Ovary (tissue), 9 donors: ENCODE measurements around the gene GUCA2A. TPM values are rescaled to one million over a fixed set of nuclear protein-coding genes. Genes with fewer than 3 reads are reported as not detected.

Experiments used
- DNase-seq, 5 donors: peaks; one replicate each; pipeline ENCODE4 v3.0.0-alpha.2; 2019 to 2020
- H3K27ac ChIP-seq, 2 donors: fragments of 200-600 bp; one replicate each; pipeline versions ENCODE4 v1.5.1 to v1.8.0; 2019 to 2022
- H3K27me3 ChIP-seq: fragments of 200-600 bp; one replicate; pipeline ENCODE4 v1.8.0; 2022
- H3K36me3 ChIP-seq: fragments of 200-600 bp; sonication (generic); one replicate; pipeline ENCODE4 v1.5.1; 2019
- H3K4me1 ChIP-seq: one replicate; pipeline ENCODE4 v1.8.1; 2013; ENCODE audit warnings: mild to moderate bottlenecking, moderate library complexity; ENCODE audit not compliant: insufficient read depth
- H3K4me3 ChIP-seq: fragments of 200-600 bp; sonication (generic); one replicate; pipeline ENCODE4 v1.5.1; 2017
- H3K9me3 ChIP-seq, 2 donors: fragments of 200-600 bp in 1 of 2; sonication (generic) in 1 of 2; one replicate each; pipeline versions ENCODE4 v1.5.1 to v1.8.1; 2013 to 2019; ENCODE audit warnings: mild to moderate bottlenecking in 1 of 2, moderate library complexity in 1 of 2
- EP300 ChIP-seq: sonication (generic); formaldehyde crosslinking; IDR thresholded peaks from one replicate; pipeline ENCODE4 v1.6.1; 2017; ENCODE audit warnings: antibody characterized with exemption
- POLR2A ChIP-seq: fragments of 450-650 bp; IDR thresholded peaks from one replicate; pipeline ENCODE4 v1.6.1; 2017; ENCODE audit warnings: antibody characterized with exemption, mild to moderate bottlenecking, moderate library complexity
- WGBS, 3 donors: extraction: QIAGEN DNeasy Blood & Tissue Kit in 1 of 3; methylation state at CpG; one replicate each; pipeline versions ENCODE4 v1.1.5 to v1.1.7; 2013 to 2017; 5-methylcytosine and 5-hydroxymethylcytosine counted together
- intact Hi-C, 4 donors: fragments of 100-400 bp; cut with DNase I; formaldehyde crosslinking; loops; one replicate each; pipeline versions ENCODE4 v1.11.0 to v1.15.1; 2022 to 2023
- polyA plus RNA-seq, 2 donors: library from polyadenylated mRNA; stranded (reverse); fragments of 200-250 nt in 1 of 2; fragments of 350-450 nt in 1 of 2; fragmentation: Illumina TruSeq in 1 of 2; extraction: RNeasy Lipid Tissue Mini Kit (QIAGEN cat#74804) in 1 of 2; gene quantifications; one replicate each; pipeline ENCODE4 v1.2.3, GENCODE V29; 2013 to 2014
- total RNA-seq, 7 donors: library from RNA; depleted of rRNA in 2 of 7; stranded (reverse); fragments of >200 nt in 2 of 7; fragmentation: NEBNext Ultra II Directional in 3 of 7; extraction: Animal tissue kit (Norgen Biotek cat#: 25700) in 3 of 7; gene quantifications; one replicate each; pipeline versions ENCODE4 v1.1.0 to v1.2.4, GENCODE V29; 2016 to 2023
- TF ChIP-seq, protein P1 (sequence below), 3 donors: fragments of 450-650 bp in 2 of 3; fragments of 200-600 bp in 1 of 3; IDR thresholded peaks; one replicate each; pipeline versions ENCODE4 v1.5.1 to v1.8.0; 2016 to 2022; ENCODE audit warnings: antibody characterized with exemption in 3 of 3, mild to moderate bottlenecking in 1 of 3
- donor health status: DM: no; HTN: no; CAD: no; lungs with moderate emphysema.
- donor health status: DM: no; HTN: no; CAD: no.
- donor health status: Bipolar disorder and iron deficiency.
- donor health status: DM: yes; HTN: yes; CAD: no.
- donor health status: DM: no; HTN: no; CAD: no.
- donor health status: DM: yes; HTN: yes; CAD: no.

Gene GUCA2A
- total and polyA plus RNA-seq, 9 donors: 7.7 TPM; not detected in 8

DNA sequence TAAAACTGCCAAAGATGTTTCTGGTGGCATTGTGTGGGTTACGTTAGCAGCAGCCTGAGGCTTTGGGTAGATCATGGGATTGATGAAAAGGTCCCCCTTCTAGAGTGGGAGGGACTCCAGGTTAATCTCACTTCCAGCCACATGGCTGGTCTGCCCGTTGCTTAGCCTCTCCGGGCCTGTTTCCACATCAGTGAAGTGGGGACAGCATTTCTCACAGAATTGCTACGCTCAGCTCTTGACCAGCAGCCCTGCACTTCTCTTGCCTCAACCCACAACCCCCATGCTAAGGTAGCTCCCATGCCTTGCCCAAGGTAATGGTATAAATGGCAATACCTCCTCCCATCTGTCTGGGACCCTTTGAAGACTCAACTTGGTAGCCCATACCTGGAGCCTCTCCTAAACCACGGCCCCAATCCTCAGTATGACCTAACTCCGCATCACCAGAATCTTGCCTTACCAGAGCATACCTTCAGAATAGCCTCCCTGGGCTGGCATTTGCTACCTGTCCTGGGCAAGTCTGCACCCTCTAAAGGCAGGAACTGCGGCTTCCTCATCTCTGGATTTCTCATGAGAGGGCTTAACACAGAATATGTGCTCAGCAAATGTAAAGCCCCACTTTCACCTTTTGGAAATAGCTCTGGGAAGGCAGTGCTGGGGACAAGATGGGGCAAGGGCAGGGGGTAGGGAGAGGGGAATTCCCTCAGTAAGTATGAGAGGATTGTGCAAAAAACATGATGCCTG, 10.9 kb upstream of the GUCA2A start:
- 84 to 94% (median 88%) methylated on average over 7 of the region's 7 CpGs for WGBS, 3 donors
- Histone ChIP-seq H3K27me3 (no peaks in the 10 kb centered on the region), H3K9me3 (no peaks in the 10 kb centered on the region), H3K4me1 (peaks cover 10% of the 10 kb centered on the region), H3K27ac (no peak overlapping the region), H3K36me3 (no peaks in the 10 kb centered on the region), H3K4me3 (no peak overlapping the region)
- DNase-seq: no peak
- TF ChIP-seq POLR2A (no peak), EP300 (no peak)
- TF ChIP-seq, protein P1, sequence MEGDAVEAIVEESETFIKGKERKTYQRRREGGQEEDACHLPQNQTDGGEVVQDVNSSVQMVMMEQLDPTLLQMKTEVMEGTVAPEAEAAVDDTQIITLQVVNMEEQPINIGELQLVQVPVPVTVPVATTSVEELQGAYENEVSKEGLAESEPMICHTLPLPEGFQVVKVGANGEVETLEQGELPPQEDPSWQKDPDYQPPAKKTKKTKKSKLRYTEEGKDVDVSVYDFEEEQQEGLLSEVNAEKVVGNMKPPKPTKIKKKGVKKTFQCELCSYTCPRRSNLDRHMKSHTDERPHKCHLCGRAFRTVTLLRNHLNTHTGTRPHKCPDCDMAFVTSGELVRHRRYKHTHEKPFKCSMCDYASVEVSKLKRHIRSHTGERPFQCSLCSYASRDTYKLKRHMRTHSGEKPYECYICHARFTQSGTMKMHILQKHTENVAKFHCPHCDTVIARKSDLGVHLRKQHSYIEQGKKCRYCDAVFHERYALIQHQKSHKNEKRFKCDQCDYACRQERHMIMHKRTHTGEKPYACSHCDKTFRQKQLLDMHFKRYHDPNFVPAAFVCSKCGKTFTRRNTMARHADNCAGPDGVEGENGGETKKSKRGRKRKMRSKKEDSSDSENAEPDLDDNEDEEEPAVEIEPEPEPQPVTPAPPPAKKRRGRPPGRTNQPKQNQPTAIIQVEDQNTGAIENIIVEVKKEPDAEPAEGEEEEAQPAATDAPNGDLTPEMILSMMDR (IDR thresholded peaks at IDR 0.05): no peak
- intact Hi-C loops: loop anchor here (10.0 kb wide), 3 partner anchors 159 to 601 kb away; partner anchors contain the start of gene FOXJ3 (in 1 of the 4)

DNA sequence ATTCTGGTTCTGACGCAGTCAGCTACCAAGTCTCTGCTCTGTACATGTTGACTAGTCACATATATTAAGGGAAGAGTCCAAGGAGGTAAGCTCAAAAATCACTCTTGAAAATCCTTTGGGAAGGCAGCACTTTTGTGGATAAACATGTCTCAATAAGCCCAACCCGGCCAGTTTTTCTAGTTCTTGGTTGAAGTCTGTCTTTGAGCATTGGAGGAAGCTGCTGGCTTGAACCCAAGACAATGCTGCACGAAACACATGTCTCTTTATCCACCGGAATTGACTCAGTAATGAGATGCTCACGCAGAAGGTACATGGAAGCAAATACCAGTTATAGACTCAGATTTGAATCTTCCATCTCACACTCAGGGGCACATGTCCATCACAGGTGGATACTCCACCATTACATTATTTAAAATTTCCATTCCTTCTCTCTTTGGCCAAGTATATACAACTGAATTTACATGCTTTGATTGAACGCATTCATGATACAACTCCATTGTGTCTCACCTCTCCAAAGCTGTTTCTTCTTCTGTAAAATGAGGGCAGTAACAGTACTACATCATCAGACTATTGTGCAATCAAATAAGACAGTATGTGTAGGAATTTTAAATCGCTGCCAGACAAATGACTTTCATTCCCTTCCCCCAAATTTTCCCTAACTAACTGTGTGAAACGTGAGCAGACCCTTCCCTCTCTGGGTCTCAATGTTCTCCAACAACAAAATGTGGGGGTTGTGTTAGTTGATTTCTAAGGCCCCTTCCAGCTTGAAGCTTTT, 9.6 kb upstream of the GUCA2A start:
- H3K4me3 ChIP-seq: no peak overlapping the region
- intact Hi-C loops: loop anchor here (10.0 kb wide), 3 partner anchors 161 to 599 kb away; partner anchors contain the start of gene FOXJ3 (in 1 of the 4)
- no peaks in the 10 kb centered on the region for H3K27me3 ChIP-seq
- WGBS, 3 donors: 70 to 75% (median 70%) methylated on average over 8 of the region's 8 CpGs
- no peak for DNase-seq
- no peaks in the 10 kb centered on the region for H3K9me3 ChIP-seq
- TF ChIP-seq POLR2A (no peak), EP300 (no peak)
- TF ChIP-seq, protein P1 (IDR thresholded peaks at IDR 0.05): no peak
- H3K36me3 ChIP-seq: no peaks in the 10 kb centered on the region
- peaks cover 7% of the 10 kb centered on the region for H3K4me1 ChIP-seq
- H3K27ac ChIP-seq: no peak overlapping the region

DNA sequence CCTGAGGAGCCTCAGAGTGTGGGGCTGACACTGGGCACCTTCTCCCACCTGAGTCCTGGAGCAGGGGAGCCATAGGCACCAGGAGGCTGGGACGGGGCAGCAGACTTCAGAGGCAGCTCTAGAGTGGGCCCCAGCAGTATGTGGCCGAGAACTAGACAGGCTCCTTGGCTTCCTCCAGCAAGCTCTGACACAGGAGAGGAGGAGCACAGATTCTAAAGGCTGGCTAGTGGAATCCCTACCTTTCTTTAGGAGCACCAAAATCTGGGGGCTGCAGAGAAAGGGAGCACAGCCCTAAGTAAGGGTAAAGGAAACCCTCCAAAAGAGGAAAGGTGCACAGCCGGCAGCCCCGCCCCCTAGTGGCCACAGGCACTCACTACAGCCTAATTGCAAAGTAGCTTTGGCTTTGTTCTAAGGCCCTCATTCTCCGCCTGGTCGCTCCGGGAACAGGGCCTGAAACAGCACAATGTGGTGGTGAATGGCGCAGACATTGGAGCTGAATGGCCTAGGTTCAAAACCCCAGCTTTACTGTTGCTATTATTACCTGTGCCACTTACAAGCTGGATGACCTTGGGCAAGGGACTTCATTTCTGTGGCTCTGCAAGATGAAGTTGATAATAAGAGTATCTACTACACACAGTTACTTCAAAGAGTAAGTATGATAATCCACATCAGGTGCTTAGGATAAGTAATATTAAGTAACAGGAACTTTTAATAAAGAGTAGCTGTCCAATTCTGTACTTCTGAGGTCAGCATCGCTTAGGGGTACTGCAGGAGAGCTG, 8.8 kb upstream of the GUCA2A start:
- intact Hi-C loops: loop anchor here (10.0 kb wide), 3 partner anchors 161 to 599 kb away; partner anchors contain the start of gene FOXJ3 (in 1 of the 4)

More for the DNA sequence above, 8.8 kb upstream of the GUCA2A start:
- TF ChIP-seq EP300 (no peak), POLR2A (no peak)
- TF ChIP-seq, protein P1 (IDR thresholded peaks at IDR 0.05): peak; percentile 67 to 77 (median 75)
- H3K4me3 ChIP-seq: no peak overlapping the region
- peaks cover 6% of the 10 kb centered on the region for H3K4me1 ChIP-seq
- H3K9me3 ChIP-seq: no peaks in the 10 kb centered on the region
- no peak overlapping the region for H3K27ac ChIP-seq
- H3K27me3 ChIP-seq: no peaks in the 10 kb centered on the region
- 33 to 39% (median 38%) methylated on average over 9 of the region's 9 CpGs for WGBS, 3 donors
- DNase-seq: peak in 4 of 5 donors; percentile 58 to 75 (median 66)
- H3K36me3 ChIP-seq: no peaks in the 10 kb centered on the region
